Stimulated activated CD8-positive, alpha-beta memory T cell treated with anti-CD3 and anti-CD28 coated beads, Interleukin-7, amount 100 ng/mL, for 48 hours (primary cell): Measurements from ENCODE around the gene ZNF497.
"Not testable (repeated sequence)": the region's sequence is repeated elsewhere in the genome, so short reads cannot be mapped to it uniquely, and the experiment has no call there.

Source experiments
- DNase-seq, 2 donors: peaks; one replicate each; pipeline ENCODE4 v3.0.0-alpha.2; 2020; ENCODE audit warnings: low read depth in 1 of 2; ENCODE audit errors: extremely low read depth in 1 of 2

The ZNF497 gene

DNA sequence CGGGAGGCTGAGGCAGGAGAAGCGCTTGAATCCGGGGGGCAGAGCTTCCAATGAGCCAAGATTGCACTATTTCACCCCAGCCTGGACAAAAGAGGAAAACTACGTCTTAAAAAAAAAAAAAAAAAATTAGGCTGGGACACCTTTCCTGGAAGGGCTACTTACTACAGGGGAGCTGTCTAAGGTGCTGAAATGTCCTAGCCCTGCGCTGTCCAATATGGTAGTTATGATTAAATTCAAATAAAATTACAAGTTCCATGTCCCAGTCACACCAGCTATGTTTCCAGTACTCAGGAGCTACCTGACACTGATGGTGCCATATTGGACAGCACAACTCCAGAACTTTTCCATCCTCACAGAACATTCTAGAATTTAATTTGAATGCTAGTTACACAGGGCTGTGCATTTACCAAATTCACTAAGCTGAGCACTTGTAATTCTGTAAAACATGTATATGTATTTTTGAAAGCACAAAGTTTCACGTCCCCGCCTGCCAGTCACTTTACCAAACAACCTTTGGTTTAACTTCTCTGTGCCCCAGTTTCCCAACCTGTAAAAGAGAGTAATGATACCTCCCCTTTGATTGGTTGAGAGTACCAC is 45.0 kb downstream of the ZNF497 start:
- DNase-seq: no peak

DNA sequence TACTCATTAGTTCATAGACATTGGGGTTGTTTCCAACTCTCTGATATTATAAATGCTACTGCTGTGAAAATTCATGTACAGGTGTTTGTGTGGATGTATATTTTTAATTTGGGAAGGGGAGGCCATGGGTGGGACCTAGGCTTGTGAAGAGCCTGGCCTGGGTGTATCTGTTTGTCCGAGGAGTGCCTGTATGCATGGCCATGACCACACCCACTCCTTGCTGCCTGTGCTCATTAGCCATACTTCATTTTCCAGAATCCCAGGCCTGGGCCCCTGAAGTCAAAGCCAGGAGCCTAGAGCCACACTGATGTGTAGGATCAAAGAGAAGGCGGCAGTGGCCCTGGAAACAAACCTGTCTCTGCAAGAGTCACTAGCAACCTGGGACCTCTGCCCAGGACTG is 47.0 kb downstream of the ZNF497 start:
- DNase-seq: no peak

DNA sequence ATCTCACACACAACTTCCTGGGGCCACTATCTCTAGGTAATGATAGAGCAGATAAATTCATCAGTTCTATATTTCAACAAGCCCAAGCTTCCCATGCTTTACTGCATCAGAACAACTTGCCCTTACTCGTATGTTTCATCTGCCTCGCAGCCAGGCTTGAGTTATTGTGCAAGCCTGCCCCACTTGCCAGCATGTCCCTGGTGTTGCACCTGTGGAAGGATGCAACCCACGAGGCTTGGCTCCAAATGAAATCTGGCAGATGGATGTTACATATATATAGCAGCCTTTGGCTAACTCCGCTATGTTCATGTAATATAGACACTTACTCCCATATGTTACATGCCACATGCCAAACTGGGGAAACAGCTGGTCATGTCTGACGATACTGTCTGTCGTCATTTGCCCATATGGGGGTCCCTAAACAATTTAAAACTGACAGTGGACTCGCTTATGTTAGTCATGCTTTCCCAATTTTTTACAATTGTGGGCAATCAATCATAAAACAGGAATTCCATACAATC is 51.1 kb downstream of the ZNF497 start:
- DNase-seq: no peak

DNA sequence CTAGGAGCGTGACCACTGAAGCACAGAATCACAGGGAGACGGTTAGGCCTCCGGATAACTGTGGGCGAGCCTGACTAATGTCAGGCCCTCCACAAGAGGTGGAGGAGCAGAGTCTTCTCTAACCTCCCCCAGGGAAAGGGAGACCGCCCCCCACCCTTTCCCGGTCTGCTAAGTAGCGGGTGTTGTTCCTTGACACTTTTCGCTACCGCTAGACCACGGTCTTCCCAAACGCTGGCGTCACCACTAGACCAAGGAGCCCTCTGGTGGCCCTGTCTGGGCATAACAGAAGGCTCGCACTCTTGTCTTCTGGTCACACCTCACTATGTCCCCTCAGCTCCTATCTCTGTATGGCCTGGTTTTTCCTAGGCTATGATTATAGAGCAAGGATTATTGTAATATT is 51.9 kb downstream of the ZNF497 start:
- not testable (repeated sequence) for DNase-seq

DNA sequence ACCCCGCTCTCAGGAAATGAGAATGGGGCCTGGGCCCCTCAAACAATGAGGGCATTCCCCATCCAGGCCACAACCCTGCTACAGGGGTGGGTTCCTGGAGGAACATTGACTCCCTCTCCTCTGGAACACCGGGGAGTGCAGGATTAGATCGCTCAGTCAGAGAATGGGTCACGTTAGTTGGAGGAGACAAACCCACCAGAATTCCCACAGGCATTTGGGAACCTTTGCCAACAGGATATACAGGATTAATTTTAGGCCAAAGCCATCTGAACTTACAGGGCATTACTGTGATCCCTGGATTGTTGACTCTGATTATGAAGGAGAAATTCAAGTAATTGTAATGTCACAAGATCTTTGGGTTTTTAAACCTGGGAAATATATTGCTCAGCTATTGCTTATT is 54.8 kb downstream of the ZNF497 start:
- DNase-seq: no peak

DNA sequence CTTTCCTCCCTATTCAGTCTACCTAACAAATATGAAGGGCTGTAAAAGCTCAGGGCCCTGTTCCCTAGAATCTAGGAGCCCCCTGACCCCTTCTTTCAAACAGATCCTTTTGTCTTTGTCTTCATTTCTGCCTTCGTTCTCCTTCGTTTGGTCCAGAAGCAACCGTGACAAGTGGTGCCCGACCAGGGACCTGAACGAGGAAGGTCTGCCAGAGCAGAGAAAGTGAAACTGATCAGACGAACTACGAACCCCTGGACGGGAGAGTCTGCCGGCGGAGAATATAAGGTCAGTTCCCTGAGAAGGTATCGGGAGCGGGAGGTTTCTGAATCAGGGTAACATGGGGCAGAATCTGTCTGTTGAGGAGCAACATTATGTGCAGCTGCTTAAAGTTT is 56.6 kb downstream of the ZNF497 start:
- no peak for DNase-seq

DNA sequence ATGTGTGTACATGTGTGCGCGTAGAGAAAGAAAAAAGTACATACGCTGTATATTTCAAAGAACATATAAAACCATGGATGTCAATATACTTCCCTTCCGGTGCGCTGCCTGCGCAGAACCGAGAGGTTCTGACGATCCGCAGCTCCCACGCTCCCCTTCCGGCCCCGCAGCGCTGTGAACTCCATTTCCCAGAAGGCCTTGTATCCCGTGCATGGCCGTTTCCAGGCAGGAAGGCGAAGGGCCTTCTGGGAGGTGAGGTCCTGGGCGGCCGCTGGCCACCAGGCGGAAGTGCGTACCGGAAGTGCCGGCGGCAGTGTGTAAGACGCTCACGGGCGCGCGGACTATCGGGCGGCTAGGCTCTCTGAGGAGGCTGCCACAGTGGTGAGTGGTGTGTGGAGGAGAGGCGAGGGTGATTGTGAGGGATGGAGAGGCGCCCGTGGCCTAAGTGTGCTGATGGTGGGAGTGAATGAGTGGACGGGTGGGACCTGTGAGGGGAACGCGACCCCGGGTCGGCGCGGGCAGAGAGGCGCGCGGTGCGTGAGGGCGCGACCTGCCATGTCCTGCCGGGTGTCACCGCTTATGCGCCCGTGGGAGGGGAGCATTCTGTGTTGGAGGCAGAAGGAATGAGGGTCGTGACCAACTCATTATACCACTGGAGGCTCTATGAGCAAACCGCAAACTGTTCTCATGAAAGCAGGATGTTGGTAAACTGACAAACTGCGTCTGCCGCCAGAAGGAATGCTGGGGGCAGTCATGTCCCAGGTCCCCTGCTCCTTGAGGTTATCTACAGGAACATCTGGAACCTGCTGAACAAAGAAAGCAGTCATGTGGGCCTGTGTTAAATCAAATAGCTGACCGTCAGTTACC is 57.3 kb downstream of the ZNF497 start, which contains the start of gene ERVK3-1:
Gene ERVK3-1 (plus strand): TSS at position 313 of the 867 bp plus-strand sequence. CDS start 6,792 bp downstream, outside the sequence.
- DNase-seq: peak; percentile 87 to 95

DNA sequence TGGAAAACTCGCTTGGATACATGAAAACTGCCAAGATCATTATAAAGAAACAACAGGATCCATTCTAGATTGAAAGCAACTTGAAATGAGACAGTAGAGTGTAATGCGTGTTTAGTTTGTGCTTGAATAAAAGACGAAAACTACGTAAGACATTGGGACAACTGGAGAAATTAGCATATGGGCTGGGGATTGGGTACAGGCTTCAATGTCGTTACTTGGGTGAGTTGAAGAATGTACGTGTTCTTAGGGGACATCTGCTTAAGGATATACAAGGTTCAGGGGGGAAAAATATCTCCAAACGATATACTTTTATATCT is 57.8 kb downstream of the ZNF497 start:
- DNase-seq: no peak
